GM13977 (cell line): Measurements from ENCODE around the gene WNT9B.

Experiments used
- DNase-seq: peaks from one replicate; pipeline ENCODE4 v3.0.0; 2012; ENCODE audit warnings: low spot score
- in situ Hi-C: fragments of 300-500 bp; cut with MboI; formaldehyde crosslinking; loops from one replicate; pipeline ENCODE4 v1.12.0; 2022; ENCODE audit warnings: low sequenced_read_pairs, low pct_unique_long_range_greater_than_20kb, mixed read lengths, inconsistent platforms; ENCODE audit not compliant: unreplicated experiment
- TF ChIP-seq, protein P1 (sequence below): IDR thresholded peaks from 2 replicates; pipeline ENCODE4 v1.5.1; 2012; ENCODE audit warnings: mild to moderate bottlenecking, control low read depth; ENCODE audit not compliant: insufficient read depth; ENCODE audit errors: extremely low read depth, missing control alignments

The WNT9B gene

DNA sequence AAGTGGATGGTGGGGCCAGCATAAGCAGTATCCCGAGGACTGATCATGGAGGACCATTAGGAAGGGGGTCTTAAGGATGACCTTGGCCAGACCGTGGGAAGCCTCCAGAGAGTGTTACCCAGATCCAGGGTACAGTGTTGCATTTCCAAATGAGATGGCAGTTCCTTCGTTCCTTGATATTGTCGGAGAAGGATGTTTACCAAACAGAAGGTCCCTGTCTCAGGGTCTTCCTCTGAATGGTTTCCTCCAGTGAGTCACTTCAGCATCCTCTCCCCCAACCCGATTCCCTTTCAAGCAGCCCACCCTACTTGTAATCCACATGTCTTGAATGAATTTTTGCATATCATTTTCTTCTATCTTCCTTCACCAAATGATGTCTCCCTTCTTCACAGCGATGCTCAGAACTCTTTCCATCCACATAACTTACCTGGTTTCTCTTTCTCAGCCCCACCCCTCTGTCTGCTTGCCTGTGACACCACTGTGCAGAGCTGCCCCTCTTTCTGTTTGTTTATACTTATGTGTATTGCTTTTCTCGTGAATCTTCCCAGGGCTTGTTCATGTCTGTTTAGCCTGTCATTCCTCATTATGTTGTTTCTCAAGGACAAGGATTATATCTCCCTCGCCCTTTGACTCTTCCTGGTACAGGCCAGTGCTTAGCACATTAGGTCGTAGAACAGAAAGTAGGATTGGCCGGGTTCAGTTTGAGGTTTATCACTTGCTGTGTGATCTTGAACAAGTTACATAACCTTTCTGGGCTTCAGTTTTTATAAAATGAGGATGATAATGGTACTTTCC, 77.3 kb downstream of the WNT9B start:
- DNase-seq: no peak
- in situ Hi-C loops: no loop called here
- TF ChIP-seq, protein P1, sequence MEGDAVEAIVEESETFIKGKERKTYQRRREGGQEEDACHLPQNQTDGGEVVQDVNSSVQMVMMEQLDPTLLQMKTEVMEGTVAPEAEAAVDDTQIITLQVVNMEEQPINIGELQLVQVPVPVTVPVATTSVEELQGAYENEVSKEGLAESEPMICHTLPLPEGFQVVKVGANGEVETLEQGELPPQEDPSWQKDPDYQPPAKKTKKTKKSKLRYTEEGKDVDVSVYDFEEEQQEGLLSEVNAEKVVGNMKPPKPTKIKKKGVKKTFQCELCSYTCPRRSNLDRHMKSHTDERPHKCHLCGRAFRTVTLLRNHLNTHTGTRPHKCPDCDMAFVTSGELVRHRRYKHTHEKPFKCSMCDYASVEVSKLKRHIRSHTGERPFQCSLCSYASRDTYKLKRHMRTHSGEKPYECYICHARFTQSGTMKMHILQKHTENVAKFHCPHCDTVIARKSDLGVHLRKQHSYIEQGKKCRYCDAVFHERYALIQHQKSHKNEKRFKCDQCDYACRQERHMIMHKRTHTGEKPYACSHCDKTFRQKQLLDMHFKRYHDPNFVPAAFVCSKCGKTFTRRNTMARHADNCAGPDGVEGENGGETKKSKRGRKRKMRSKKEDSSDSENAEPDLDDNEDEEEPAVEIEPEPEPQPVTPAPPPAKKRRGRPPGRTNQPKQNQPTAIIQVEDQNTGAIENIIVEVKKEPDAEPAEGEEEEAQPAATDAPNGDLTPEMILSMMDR: no peak

- no peak for DNase-seq
- TF ChIP-seq, protein P1: no peak
- in situ Hi-C loops: no loop called here
Measured at GRCh38 chr17:46929413-46929812, 78.0 kb downstream of the WNT9B start.

DNA sequence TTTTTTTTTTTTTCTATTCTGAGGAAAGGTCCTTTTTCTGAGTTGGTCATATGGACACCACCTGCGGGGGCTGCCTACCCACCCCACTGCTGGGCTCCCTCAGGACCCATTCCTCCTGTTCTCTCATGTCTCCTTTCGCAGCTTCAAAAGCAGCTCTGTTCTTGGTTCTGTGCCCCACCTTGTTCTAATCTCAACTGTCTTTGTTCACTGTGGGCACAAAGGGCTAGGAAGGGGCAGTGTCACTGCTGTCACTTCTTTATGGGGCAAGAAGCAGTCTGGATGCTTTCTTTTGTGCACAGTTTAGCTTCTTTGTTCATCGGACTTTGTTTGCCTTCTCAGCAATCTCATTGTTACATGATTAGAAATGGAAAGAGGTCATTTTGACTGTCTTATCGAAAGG, 78.7 kb downstream of the WNT9B start:
- in situ Hi-C loops: no loop called here
- no peak for DNase-seq
- TF ChIP-seq, protein P1: no peak

GRCh38 chr17:46931596-46931995, 80.2 kb downstream of the WNT9B start:
- DNase-seq: no peak
- in situ Hi-C loops: no loop called here
- TF ChIP-seq, protein P1: no peak

GRCh38 chr17:46935658-46936266, 84.4 kb downstream of the WNT9B start:
- TF ChIP-seq, protein P1: no peak
- DNase-seq: no peak
- in situ Hi-C loops: no loop called here
